Endothelial cell (in vitro differentiated cells): ENCODE data around the gene AGBL4. TPM values are rescaled to one million over a fixed set of nuclear protein-coding genes. Genes with fewer than 3 reads are reported as not detected.
A peak's percentile ranks its signal among the peaks of the same experiment; 100 is the strongest.

Experiments used
- DNase-seq: peaks from one replicate; pipeline ENCODE4 v3.0.0; 2021; ENCODE audit warnings: low spot score
- H3K27ac Mint-ChIP-seq: one replicate; pipeline ENCODE4 v1.8.0; 2021; ENCODE audit warnings: mixed read lengths, inconsistent platforms; ENCODE audit not compliant: unreplicated experiment
- H3K27me3 Mint-ChIP-seq: one replicate; pipeline ENCODE4 v1.8.0; 2021; ENCODE audit warnings: mild to moderate bottlenecking, moderate library complexity, mixed read lengths, inconsistent platforms; ENCODE audit not compliant: unreplicated experiment
- H3K36me3 Mint-ChIP-seq: one replicate; pipeline ENCODE4 v1.8.0; 2021; ENCODE audit warnings: mild to moderate bottlenecking, low read depth, mixed read lengths, inconsistent platforms; ENCODE audit not compliant: unreplicated experiment
- H3K4me1 Mint-ChIP-seq: one replicate; pipeline ENCODE4 v1.8.0; 2021; ENCODE audit warnings: mild to moderate bottlenecking, mixed read lengths, inconsistent platforms; ENCODE audit not compliant: unreplicated experiment
- H3K4me3 Mint-ChIP-seq: one replicate; pipeline ENCODE4 v1.8.0; 2021; ENCODE audit warnings: mild to moderate bottlenecking, mixed read lengths, inconsistent platforms; ENCODE audit not compliant: unreplicated experiment
- H3K9me3 Mint-ChIP-seq: one replicate; pipeline ENCODE4 v1.8.0; 2021; ENCODE audit warnings: mixed read lengths, inconsistent platforms; ENCODE audit not compliant: unreplicated experiment
- total RNA-seq: library from RNA; stranded (reverse); fragmentation: NEBNext Ultra II Directional; extraction: Animal tissue kit (Norgen Biotek cat#: 25700); gene quantifications from one replicate; pipeline ENCODE4 v1.2.1, GENCODE V29; 2021; ENCODE audit not compliant: unreplicated experiment
- TF ChIP-seq, protein P1 (sequence below): fragments of 200-600 bp; sonication (generic); IDR thresholded peaks from one replicate; pipeline ENCODE4 v1.5.0; 2021; ENCODE audit warnings: antibody characterized with exemption; ENCODE audit not compliant: unreplicated experiment

Gene AGBL4
- total RNA-seq, 1 donor from 2014 or later = 0.51 TPM

DNA sequence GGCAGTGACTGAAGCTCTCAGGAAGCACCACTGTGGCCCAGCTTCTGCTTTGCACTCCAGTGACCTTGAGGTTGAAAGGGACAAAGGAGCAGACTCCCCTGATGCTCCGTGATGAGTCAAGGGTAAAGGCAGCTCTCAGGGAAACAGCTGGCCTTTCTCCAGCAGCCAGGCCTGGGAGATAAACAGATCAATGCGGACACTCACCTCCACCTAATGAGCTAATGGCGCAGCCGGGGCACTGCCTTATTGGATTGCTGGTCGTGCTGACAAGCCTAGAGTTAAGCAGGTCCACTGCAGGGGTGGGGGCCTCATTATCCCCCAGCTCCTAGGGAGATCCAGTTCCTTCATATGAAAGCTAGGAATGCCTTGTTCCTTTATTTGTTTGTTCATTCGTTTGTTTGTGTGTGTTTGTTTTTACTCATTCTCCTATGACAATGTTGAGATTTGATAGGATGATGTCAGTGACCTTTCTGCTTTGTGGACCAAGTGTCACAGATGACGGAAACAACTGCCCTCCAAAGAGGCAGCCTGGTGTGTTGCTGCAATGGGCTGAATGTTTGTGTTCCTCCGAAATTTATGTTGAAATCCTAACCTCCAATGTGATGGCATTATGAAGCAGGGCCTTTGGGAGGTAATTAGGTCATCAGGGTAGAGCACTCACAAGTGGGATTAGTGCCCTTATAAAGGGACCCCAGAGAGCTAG, 1105.7 kb downstream of the AGBL4 start:
- no peak overlapping the region for H3K4me3 Mint-ChIP-seq
- H3K9me3 Mint-ChIP-seq = no peaks in the 10 kb centered on the region
- TF ChIP-seq, protein P1, sequence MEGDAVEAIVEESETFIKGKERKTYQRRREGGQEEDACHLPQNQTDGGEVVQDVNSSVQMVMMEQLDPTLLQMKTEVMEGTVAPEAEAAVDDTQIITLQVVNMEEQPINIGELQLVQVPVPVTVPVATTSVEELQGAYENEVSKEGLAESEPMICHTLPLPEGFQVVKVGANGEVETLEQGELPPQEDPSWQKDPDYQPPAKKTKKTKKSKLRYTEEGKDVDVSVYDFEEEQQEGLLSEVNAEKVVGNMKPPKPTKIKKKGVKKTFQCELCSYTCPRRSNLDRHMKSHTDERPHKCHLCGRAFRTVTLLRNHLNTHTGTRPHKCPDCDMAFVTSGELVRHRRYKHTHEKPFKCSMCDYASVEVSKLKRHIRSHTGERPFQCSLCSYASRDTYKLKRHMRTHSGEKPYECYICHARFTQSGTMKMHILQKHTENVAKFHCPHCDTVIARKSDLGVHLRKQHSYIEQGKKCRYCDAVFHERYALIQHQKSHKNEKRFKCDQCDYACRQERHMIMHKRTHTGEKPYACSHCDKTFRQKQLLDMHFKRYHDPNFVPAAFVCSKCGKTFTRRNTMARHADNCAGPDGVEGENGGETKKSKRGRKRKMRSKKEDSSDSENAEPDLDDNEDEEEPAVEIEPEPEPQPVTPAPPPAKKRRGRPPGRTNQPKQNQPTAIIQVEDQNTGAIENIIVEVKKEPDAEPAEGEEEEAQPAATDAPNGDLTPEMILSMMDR = no peak
- no peak overlapping the region for H3K27ac Mint-ChIP-seq
- no peaks in the 10 kb centered on the region for H3K36me3 Mint-ChIP-seq
- no peaks in the 10 kb centered on the region for H3K27me3 Mint-ChIP-seq
- H3K4me1 Mint-ChIP-seq = peaks cover 9% of the 10 kb centered on the region
- no peak for DNase-seq

DNA sequence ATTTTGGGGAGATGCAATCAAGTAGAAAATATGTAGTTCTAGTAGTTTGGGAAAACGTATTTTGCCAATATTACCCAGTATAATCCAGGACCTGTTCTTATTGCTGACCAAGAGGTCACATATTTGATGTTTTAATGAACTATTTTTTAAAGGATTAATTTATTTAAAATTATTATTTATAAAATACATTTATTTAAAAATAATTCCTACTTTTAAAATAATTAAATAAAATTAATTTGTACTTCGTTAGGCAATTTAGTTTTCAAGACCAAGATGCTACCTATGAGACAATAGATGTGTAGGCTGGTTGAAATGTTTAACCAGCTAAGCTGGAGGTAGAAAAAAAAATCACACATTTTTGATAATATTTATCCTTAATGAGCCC, 1106.7 kb downstream of the AGBL4 start:
- Mint-ChIP-seq H3K27me3 (no peaks in the 10 kb centered on the region), H3K4me3 (no peak overlapping the region), H3K4me1 (peaks cover 9% of the 10 kb centered on the region), H3K9me3 (no peaks in the 10 kb centered on the region), H3K36me3 (no peaks in the 10 kb centered on the region), H3K27ac (no peak overlapping the region)
- TF ChIP-seq, protein P1 = no peak
- no peak for DNase-seq

DNA sequence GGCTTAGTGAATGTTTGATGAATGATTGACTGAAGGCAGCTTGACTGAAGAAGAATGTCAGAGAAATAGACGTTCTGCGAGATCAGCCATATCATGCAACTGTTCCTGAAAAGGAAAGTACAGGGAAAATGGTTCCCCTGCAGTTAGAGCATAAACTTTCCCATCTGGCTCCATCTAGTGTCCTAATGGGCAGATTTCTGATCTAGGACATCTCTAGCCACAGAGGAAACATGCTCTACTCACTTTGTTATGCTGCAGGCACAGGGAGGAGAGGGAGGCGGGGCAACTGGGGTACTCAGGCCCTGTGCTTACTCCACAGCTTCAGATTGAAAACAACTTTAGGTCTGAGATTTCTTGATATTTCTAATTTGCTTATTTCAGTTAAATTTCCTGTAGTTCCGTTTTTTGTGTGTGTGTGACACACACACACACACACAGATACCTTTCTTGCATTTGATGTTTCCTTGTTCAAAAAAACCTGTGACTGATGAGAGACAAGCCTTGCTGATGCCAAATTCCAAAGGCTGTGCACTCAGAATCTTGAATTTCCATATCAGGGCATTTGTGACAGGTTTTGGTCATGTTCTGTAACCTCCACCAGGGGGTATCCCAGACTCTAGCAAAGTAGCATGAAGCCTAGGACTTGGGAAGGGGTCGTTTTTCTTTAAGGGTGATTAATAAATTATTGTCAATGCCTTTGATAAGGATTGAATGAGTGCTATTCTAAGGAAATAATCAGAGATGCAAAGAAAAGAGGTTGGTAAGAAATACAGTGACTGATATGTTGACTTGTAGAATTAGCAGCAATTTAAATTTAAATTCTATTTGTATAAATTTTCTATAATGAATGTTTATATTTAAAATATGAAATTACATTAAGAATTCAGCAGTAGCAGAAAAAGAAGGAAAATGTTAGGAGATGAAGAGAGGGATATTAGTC, 1107.4 kb downstream of the AGBL4 start:
- no peaks in the 10 kb centered on the region for H3K9me3 Mint-ChIP-seq
- TF ChIP-seq, protein P1 = peak; percentile 78
- peak; percentile 38 for DNase-seq
- peaks cover 9% of the 10 kb centered on the region for H3K4me1 Mint-ChIP-seq
- H3K4me3 Mint-ChIP-seq = no peak overlapping the region
- H3K27me3 Mint-ChIP-seq = no peaks in the 10 kb centered on the region
- no peaks in the 10 kb centered on the region for H3K36me3 Mint-ChIP-seq
- peak overlapping the region; percentile 74 for H3K27ac Mint-ChIP-seq

DNA sequence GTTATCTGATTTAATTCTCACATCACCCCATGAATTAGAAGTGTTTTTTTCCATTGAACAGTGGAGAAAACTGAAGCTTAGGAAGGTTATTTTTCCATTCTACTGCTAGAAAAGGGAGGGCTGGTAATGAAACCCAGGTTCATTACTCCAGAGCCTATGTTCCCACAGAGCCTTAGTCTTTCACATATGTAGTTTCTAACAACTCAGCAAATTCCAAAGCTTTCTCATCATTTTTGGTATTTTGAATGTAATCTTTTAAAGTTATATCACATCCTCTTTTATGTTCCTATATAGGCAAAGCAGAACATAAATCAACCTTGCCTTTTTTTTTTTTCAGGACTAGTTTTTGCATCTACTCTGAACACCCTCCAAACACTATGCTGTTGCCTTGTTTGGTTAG, 1115.1 kb downstream of the AGBL4 start:
- Mint-ChIP-seq H3K4me1 (no peaks in the 10 kb centered on the region), H3K27me3 (no peaks in the 10 kb centered on the region), H3K36me3 (no peaks in the 10 kb centered on the region), H3K4me3 (no peak overlapping the region), H3K9me3 (no peaks in the 10 kb centered on the region), H3K27ac (no peak overlapping the region)
- TF ChIP-seq, protein P1 = no peak
- DNase-seq = no peak

DNA sequence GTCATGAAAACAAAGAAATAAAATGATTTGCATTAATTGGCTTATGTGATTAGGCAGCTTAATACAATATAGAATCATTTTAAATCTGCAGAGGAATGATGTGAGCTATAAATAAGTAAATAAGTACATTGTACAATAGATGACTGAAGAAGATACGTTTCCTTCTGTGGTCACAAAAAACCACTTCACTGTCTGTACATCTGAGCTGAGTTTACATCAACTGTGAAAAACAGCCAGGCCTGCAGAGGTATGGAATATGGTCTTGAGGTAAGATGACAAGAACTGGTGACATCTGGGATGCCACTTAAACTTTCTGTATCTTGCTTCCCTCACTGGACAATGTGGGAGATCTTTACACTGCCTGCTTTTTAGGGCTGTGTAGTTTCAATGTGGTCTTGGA, 1117.0 kb downstream of the AGBL4 start:
- TF ChIP-seq, protein P1 = no peak
- no peak overlapping the region for H3K4me3 Mint-ChIP-seq
- H3K4me1 Mint-ChIP-seq = no peaks in the 10 kb centered on the region
- no peak overlapping the region for H3K27ac Mint-ChIP-seq
- H3K27me3 Mint-ChIP-seq = no peaks in the 10 kb centered on the region
- no peaks in the 10 kb centered on the region for H3K36me3 Mint-ChIP-seq
- DNase-seq = no peak
- H3K9me3 Mint-ChIP-seq = no peaks in the 10 kb centered on the region
